ENCODE results near the gene RBM47.

RBM47 gene

GRCh38 chr4:40514497-40514951 is 115.1 kb downstream of the RBM47 start:
- Histone ChIP-seq H3K9ac (ENCODE audit: low read depth, low read length, poor library complexity, severe bottlenecking) (no peak overlapping the region), H3K79me2 (ENCODE audit: insufficient read depth, low read length) (no peaks in the 10 kb centered on the region)

GRCh38 chr4:40511036-40511614 is 118.5 kb downstream of the RBM47 start:
- no peaks in the 10 kb centered on the region for H3K36me3 ChIP-seq (ENCODE audit: insufficient read depth, low read length)
- no peaks in the 10 kb centered on the region for H3K4me1 ChIP-seq (ENCODE audit: insufficient read depth, low read length, poor library complexity, severe bottlenecking)
- H3K4me3 ChIP-seq (ENCODE audit: low read length, poor library complexity, severe bottlenecking), result no peak overlapping the region
- no peak for TF ChIP-seq EZH2phosphoT487 (IDR thresholded peaks at IDR 0.05; ENCODE audit: borderline replicate concordance)
- no peak for TF ChIP-seq CTCF (conservative IDR thresholded peaks at IDR 0.05; ENCODE audit: low read length)
- H4K20me1 ChIP-seq (ENCODE audit: insufficient read depth, low read length, poor library complexity, severe bottlenecking), result no peaks in the 10 kb centered on the region
- no peaks in the 10 kb centered on the region for H3K9me2 ChIP-seq (replicated peaks; ENCODE audit: low read depth, low read length)
- no peak overlapping the region for H3K9ac ChIP-seq (ENCODE audit: low read depth, low read length, poor library complexity, severe bottlenecking)
- H3K27me3 ChIP-seq (ENCODE audit: insufficient read depth, low read length, poor library complexity, severe bottlenecking), result no peaks in the 10 kb centered on the region
- no peaks in the 10 kb centered on the region for H3F3A ChIP-seq (ENCODE audit: low read depth)
- no peak overlapping the region for H2AFZ ChIP-seq (ENCODE audit: low read length)
- no peaks in the 10 kb centered on the region for H3K79me2 ChIP-seq (ENCODE audit: insufficient read depth, low read length)
- no peaks in the 10 kb centered on the region for H3K9me3 ChIP-seq (ENCODE audit: insufficient read depth, low read depth, low read length)
- no peak overlapping the region for H3K4me2 ChIP-seq (ENCODE audit: low read depth, low read length, poor library complexity, severe bottlenecking)

More at GRCh38 chr4:40514497-40514951, 115.1 kb downstream of the RBM47 start:
- H3K4me3 ChIP-seq (ENCODE audit: low read length, poor library complexity, severe bottlenecking), result no peak overlapping the region
- H2AFZ ChIP-seq (ENCODE audit: low read length), result no peak overlapping the region
- H3K9me2 ChIP-seq (replicated peaks; ENCODE audit: low read depth, low read length), result no peaks in the 10 kb centered on the region
- H4K20me1 ChIP-seq (ENCODE audit: insufficient read depth, low read length, poor library complexity, severe bottlenecking), result no peaks in the 10 kb centered on the region
- TF ChIP-seq CTCF (conservative IDR thresholded peaks at IDR 0.05; ENCODE audit: low read length), result no peak
- TF ChIP-seq EZH2phosphoT487 (IDR thresholded peaks at IDR 0.05; ENCODE audit: borderline replicate concordance), result no peak
- no peaks in the 10 kb centered on the region for H3K9me3 ChIP-seq (ENCODE audit: insufficient read depth, low read depth, low read length)
- no peaks in the 10 kb centered on the region for H3K36me3 ChIP-seq (ENCODE audit: insufficient read depth, low read length)
- H3K4me1 ChIP-seq (ENCODE audit: insufficient read depth, low read length, poor library complexity, severe bottlenecking), result no peaks in the 10 kb centered on the region
- H3F3A ChIP-seq (ENCODE audit: low read depth), result no peaks in the 10 kb centered on the region
- no peaks in the 10 kb centered on the region for H3K27me3 ChIP-seq (ENCODE audit: insufficient read depth, low read length, poor library complexity, severe bottlenecking)
- H3K4me2 ChIP-seq (ENCODE audit: low read depth, low read length, poor library complexity, severe bottlenecking), result no peak overlapping the region

GRCh38 chr4:40507977-40508376 is 121.7 kb downstream of the RBM47 start:
- Histone ChIP-seq H3K79me2 (ENCODE audit: insufficient read depth, low read length) (no peaks in the 10 kb centered on the region), H3F3A (ENCODE audit: low read depth) (no peaks in the 10 kb centered on the region), H3K4me2 (ENCODE audit: low read depth, low read length, poor library complexity, severe bottlenecking) (no peak overlapping the region), H3K9me3 (ENCODE audit: insufficient read depth, low read depth, low read length) (no peaks in the 10 kb centered on the region), H3K9me2 (replicated peaks; ENCODE audit: low read depth, low read length) (no peaks in the 10 kb centered on the region), H3K4me1 (ENCODE audit: insufficient read depth, low read length, poor library complexity, severe bottlenecking) (no peaks in the 10 kb centered on the region), H3K4me3 (ENCODE audit: low read length, poor library complexity, severe bottlenecking) (no peak overlapping the region), H4K20me1 (ENCODE audit: insufficient read depth, low read length, poor library complexity, severe bottlenecking) (no peaks in the 10 kb centered on the region), H3K27me3 (ENCODE audit: insufficient read depth, low read length, poor library complexity, severe bottlenecking) (no peaks in the 10 kb centered on the region), H2AFZ (ENCODE audit: low read length) (no peak overlapping the region), H3K9ac (ENCODE audit: low read depth, low read length, poor library complexity, severe bottlenecking) (no peak overlapping the region), H3K36me3 (ENCODE audit: insufficient read depth, low read length) (no peaks in the 10 kb centered on the region)
- TF ChIP-seq EZH2phosphoT487 (IDR thresholded peaks at IDR 0.05; ENCODE audit: borderline replicate concordance), result no peak
- TF ChIP-seq CTCF (conservative IDR thresholded peaks at IDR 0.05; ENCODE audit: low read length), result peak; percentile 49

Measured in Loucy (cell line).